Progenitor cell of endocrine pancreas (in vitro differentiated cells): ENCODE measurements around the gene EPC2. TPM values are rescaled to one million over a fixed set of nuclear protein-coding genes. Genes with fewer than 3 reads are reported as not detected.
A peak's percentile ranks its signal among the peaks of the same experiment; 100 is the strongest.

Experiments used
- DNase-seq: peaks from one replicate; pipeline ENCODE4 v3.0.0; 2021; ENCODE audit warnings: low spot score; ENCODE audit not compliant: unreplicated experiment
- H3K27ac Mint-ChIP-seq: 2 replicates; pipeline ENCODE4 v1.8.0; 2021; ENCODE audit warnings: mild to moderate bottlenecking, moderate library complexity, mixed read lengths
- H3K27me3 Mint-ChIP-seq: 2 replicates; pipeline ENCODE4 v1.8.0; 2021; ENCODE audit warnings: mixed read lengths
- H3K36me3 Mint-ChIP-seq: 2 replicates; pipeline ENCODE4 v1.8.0; 2022; ENCODE audit warnings: mixed read lengths; ENCODE audit not compliant: insufficient read depth
- H3K4me1 Mint-ChIP-seq: 2 replicates; pipeline ENCODE4 v1.8.0; 2021; ENCODE audit warnings: low read depth, mixed read lengths
- H3K4me3 Mint-ChIP-seq: 2 replicates; pipeline ENCODE4 v1.8.0; 2021; ENCODE audit warnings: low read depth, mild to moderate bottlenecking, moderate library complexity, mixed read lengths
- H3K9me3 Mint-ChIP-seq: 2 replicates; pipeline ENCODE4 v1.8.0; 2021; ENCODE audit warnings: low read depth, mixed read lengths
- CTCF ChIP-seq: fragments of 200-600 bp; sonication (generic); IDR thresholded peaks from one replicate; pipeline ENCODE4 v1.5.0; 2021; ENCODE audit warnings: antibody characterized with exemption, mild to moderate bottlenecking; ENCODE audit not compliant: unreplicated experiment
- total RNA-seq: library from RNA; stranded (reverse); gene quantifications from 2 replicates; pipeline ENCODE4 v1.2.1, GENCODE V29; 2021

EPC2 gene
- total RNA-seq, 1 donor from 2014 or later: 53.1 TPM

- H3K9me3 Mint-ChIP-seq: peaks cover 13% of the 10 kb centered on the region
- H3K27ac Mint-ChIP-seq: peak overlapping the region; percentile 22
- DNase-seq: no peak
- H3K4me1 Mint-ChIP-seq: peaks cover 44% of the 10 kb centered on the region
- TF ChIP-seq CTCF: no peak
- no peak overlapping the region for H3K4me3 Mint-ChIP-seq
- no peaks in the 10 kb centered on the region for H3K27me3 Mint-ChIP-seq
- H3K36me3 Mint-ChIP-seq: peaks cover 22% of the 10 kb centered on the region
Measured at GRCh38 chr2:148745151-148745851, 100.8 kb downstream of the EPC2 start.

DNA sequence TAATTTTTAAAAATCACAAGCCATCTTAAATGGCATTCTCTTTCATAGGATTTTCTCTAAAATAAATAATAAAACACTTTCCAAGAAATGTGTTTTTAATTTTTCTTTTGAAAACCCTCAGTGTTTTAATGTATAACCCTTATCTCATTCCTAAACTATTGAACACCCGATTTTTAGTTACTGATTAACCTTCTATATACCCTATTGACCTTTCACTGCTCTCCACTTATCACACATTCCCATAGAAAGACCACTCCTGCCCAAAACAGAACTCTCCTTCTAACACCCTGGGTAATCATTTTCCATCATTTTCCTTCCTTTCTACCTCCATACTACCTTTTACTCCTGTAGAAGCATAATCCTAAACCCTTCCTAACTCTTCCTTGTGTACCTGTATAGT is 102.4 kb downstream of the EPC2 start:
- H3K4me1 Mint-ChIP-seq: peaks cover 40% of the 10 kb centered on the region

GRCh38 chr2:148751907-148752306 is 107.4 kb downstream of the EPC2 start:
- Mint-ChIP-seq H3K4me1 (peaks cover 26% of the 10 kb centered on the region), H3K4me3 (no peak overlapping the region)

More for the DNA sequence above, 102.4 kb downstream of the EPC2 start:
- H3K36me3 Mint-ChIP-seq: peaks cover 25% of the 10 kb centered on the region
- no peaks in the 10 kb centered on the region for H3K27me3 Mint-ChIP-seq
- DNase-seq: no peak
- peak overlapping the region; percentile 81 for H3K27ac Mint-ChIP-seq
- peak overlapping the region; percentile 59 for H3K4me3 Mint-ChIP-seq
- peaks cover 13% of the 10 kb centered on the region for H3K9me3 Mint-ChIP-seq
- no peak for TF ChIP-seq CTCF

DNA sequence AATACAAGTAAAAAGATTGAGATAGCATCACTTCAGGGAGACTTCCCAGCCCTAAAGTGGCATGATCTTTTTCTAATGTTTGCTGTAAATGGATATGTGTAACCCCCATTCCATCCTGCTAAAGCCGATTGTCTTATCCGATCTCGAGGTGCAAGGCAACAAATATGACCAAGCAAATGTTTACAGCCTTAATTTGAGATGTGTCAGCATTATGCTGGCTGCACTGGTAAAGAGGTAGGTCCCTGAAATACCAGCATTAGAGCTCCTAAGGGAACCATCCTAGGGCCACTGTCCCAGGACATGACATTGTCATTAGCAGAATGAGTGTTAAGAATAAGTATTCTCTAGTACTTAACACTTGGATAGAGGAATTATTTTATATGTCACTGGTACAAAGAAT is 108.4 kb downstream of the EPC2 start:
- DNase-seq: no peak
- Mint-ChIP-seq H3K9me3 (peaks cover 3% of the 10 kb centered on the region), H3K27me3 (no peaks in the 10 kb centered on the region), H3K4me3 (no peak overlapping the region), H3K4me1 (peaks cover 15% of the 10 kb centered on the region), H3K36me3 (peaks cover 31% of the 10 kb centered on the region), H3K27ac (no peak overlapping the region)
- no peak for TF ChIP-seq CTCF

More at GRCh38 chr2:148751907-148752306, 107.4 kb downstream of the EPC2 start:
- Mint-ChIP-seq H3K36me3 (peaks cover 38% of the 10 kb centered on the region), H3K27ac (no peak overlapping the region), H3K9me3 (peaks cover 13% of the 10 kb centered on the region), H3K27me3 (no peaks in the 10 kb centered on the region)
- DNase-seq: no peak
- no peak for TF ChIP-seq CTCF

- Mint-ChIP-seq H3K9me3 (no peaks in the 10 kb centered on the region), H3K27ac (peak overlapping the region; percentile 81)
Measured at GRCh38 chr2:148754864-148755263, 110.3 kb downstream of the EPC2 start.

More at GRCh38 chr2:148754864-148755263, 110.3 kb downstream of the EPC2 start:
- DNase-seq: no peak
- Mint-ChIP-seq H3K4me3 (no peak overlapping the region), H3K27me3 (no peaks in the 10 kb centered on the region), H3K36me3 (peaks cover 29% of the 10 kb centered on the region), H3K4me1 (peaks cover 10% of the 10 kb centered on the region)
- TF ChIP-seq CTCF: no peak
